Mesenchymal stem cell (in vitro differentiated cells and primary cell): ENCODE data around the gene SV2C. TPM values are rescaled to one million over a fixed set of nuclear protein-coding genes. Genes with fewer than 3 reads are reported as not detected.
A peak's percentile ranks its signal among the peaks of the same experiment; 100 is the strongest.
"Not testable (repeated sequence)": the region's sequence is repeated elsewhere in the genome, so short reads cannot be mapped to it uniquely, and the experiment has no call there.

Source experiments
- DNase-seq: peaks from one replicate; pipeline ENCODE4 v3.0.0-alpha.2; 2013
- H2AFZ ChIP-seq: one replicate; pipeline ENCODE4 v1.6.1; 2013; ENCODE audit warnings: low read depth, mild to moderate bottlenecking, control low read depth, inconsistent platforms, low read length, moderate library complexity
- H2AK5ac ChIP-seq: 2 replicates; pipeline ENCODE4 v1.6.1; 2013; ENCODE audit warnings: low read length, moderate library complexity, mild to moderate bottlenecking, inconsistent platforms; ENCODE audit not compliant: severe bottlenecking
- H2BK120ac ChIP-seq: one replicate; pipeline ENCODE4 v1.6.1; 2013; ENCODE audit warnings: low read depth, mild to moderate bottlenecking, inconsistent platforms, low read length, moderate library complexity
- H2BK12ac ChIP-seq, 2 experiments: one replicate each; pipeline ENCODE4 v1.6.1; 2013; ENCODE audit warnings: inconsistent platforms in 2 of 2, low read length in 2 of 2, mild to moderate bottlenecking in 2 of 2, moderate library complexity in 2 of 2, control low read depth in 1 of 2
- H2BK15ac ChIP-seq: one replicate; pipeline ENCODE4 v1.6.1; 2013; ENCODE audit warnings: mild to moderate bottlenecking, low read depth, inconsistent platforms; ENCODE audit not compliant: poor library complexity, severe bottlenecking
- H2BK5ac ChIP-seq: 2 replicates; pipeline ENCODE4 v1.6.1; 2013; ENCODE audit warnings: low read depth, mild to moderate bottlenecking, low read length, control low read depth, inconsistent platforms; ENCODE audit not compliant: poor library complexity, severe bottlenecking
- H3K14ac ChIP-seq, 2 experiments: one replicate each; pipeline ENCODE4 v1.6.1; 2013; ENCODE audit warnings: inconsistent platforms in 2 of 2, low read length in 2 of 2, control low read depth in 1 of 2, mild to moderate bottlenecking in 1 of 2, moderate library complexity in 1 of 2
- H3K18ac ChIP-seq, 2 experiments: one replicate each; pipeline ENCODE4 v1.6.1; 2013; ENCODE audit warnings: inconsistent platforms in 2 of 2, low read length in 2 of 2, control low read depth in 1 of 2, low read depth in 1 of 2, mild to moderate bottlenecking in 1 of 2
- H3K23ac ChIP-seq, 2 experiments: one replicate each; pipeline ENCODE4 v1.6.1; 2013; ENCODE audit warnings: inconsistent platforms in 2 of 2, low read length in 2 of 2, mild to moderate bottlenecking in 2 of 2, moderate library complexity in 2 of 2, control low read depth in 1 of 2
- H3K27ac ChIP-seq: 2 replicates; pipeline ENCODE4 v1.5.1; 2013; ENCODE audit warnings: mild to moderate bottlenecking, moderate library complexity, low read length, control low read depth, inconsistent platforms; ENCODE audit not compliant: poor library complexity, severe bottlenecking
- H3K27me3 ChIP-seq, 2 experiments: 2 replicates each; pipeline versions ENCODE4 v1.6.1 to v1.7.0; 2013; ENCODE audit warnings: low read length in 2 of 2, mild to moderate bottlenecking in 2 of 2, moderate library complexity in 2 of 2, control low read depth in 1 of 2, inconsistent platforms in 1 of 2; ENCODE audit not compliant: control insufficient read depth in 1 of 2, insufficient read depth in 1 of 2
- H3K36me3 ChIP-seq, 2 experiments: 2 replicates each; pipeline versions ENCODE4 v1.6.1 to v1.7.0; 2013; ENCODE audit warnings: low read length in 2 of 2, control low read depth in 1 of 2, inconsistent platforms in 1 of 2, low read depth in 1 of 2, mild to moderate bottlenecking in 1 of 2; ENCODE audit not compliant: insufficient read depth in 2 of 2, control insufficient read depth in 1 of 2
- H3K4ac ChIP-seq, 2 experiments: one replicate each; pipeline ENCODE4 v1.6.1; 2013; ENCODE audit warnings: inconsistent platforms in 2 of 2, low read length in 2 of 2, mild to moderate bottlenecking in 2 of 2, moderate library complexity in 2 of 2, control low read depth in 1 of 2, low read depth in 1 of 2
- H3K4me1 ChIP-seq: 2 replicates; pipeline ENCODE4 v1.6.1; 2013; ENCODE audit warnings: low read depth, low read length, control low read depth; ENCODE audit not compliant: control insufficient read depth, insufficient read depth
- H3K4me2 ChIP-seq: 2 replicates; pipeline ENCODE4 v1.6.1; 2013; ENCODE audit warnings: low read length, mild to moderate bottlenecking, inconsistent platforms; ENCODE audit not compliant: poor library complexity, severe bottlenecking
- H3K4me3 ChIP-seq, 2 experiments: 2 replicates each; pipeline versions ENCODE4 v1.5.1 to v1.7.0; 2013; ENCODE audit warnings: low read length in 2 of 2, mild to moderate bottlenecking in 2 of 2, control low read depth in 1 of 2, low read depth in 1 of 2; ENCODE audit not compliant: insufficient read depth in 1 of 2
- H3K79me1 ChIP-seq: replicated peaks from 2 replicates; pipeline ENCODE4 v1.6.1; 2013; ENCODE audit warnings: mild to moderate bottlenecking, control low read depth, low read length, inconsistent platforms; ENCODE audit not compliant: poor library complexity, severe bottlenecking
- H3K9ac ChIP-seq: 2 replicates; pipeline ENCODE4 v1.7.0; 2013; ENCODE audit warnings: mild to moderate bottlenecking, low read length, moderate library complexity
- H3K9me3 ChIP-seq: 2 replicates; pipeline ENCODE4 v1.7.0; 2013; ENCODE audit warnings: mild to moderate bottlenecking, low read length; ENCODE audit not compliant: control insufficient read depth
- H4K8ac ChIP-seq: one replicate; pipeline ENCODE4 v1.6.1; 2013; ENCODE audit warnings: inconsistent platforms, mild to moderate bottlenecking, low read length, moderate library complexity
- H4K91ac ChIP-seq: one replicate; pipeline ENCODE4 v1.6.1; 2013; ENCODE audit warnings: mild to moderate bottlenecking, low read length, inconsistent platforms
- WGBS: methylation state at CpG from one replicate; pipeline ENCODE4 v1.1.7; 2013; ENCODE audit warnings: mixed read lengths; 5-methylcytosine and 5-hydroxymethylcytosine counted together
- polyA plus RNA-seq, 2 experiments: library from polyadenylated mRNA; stranded (reverse); fragments of 200-250 nt; gene quantifications; one replicate each; pipeline ENCODE4 v1.2.3, GENCODE V29; 2013

The SV2C gene
- polyA plus RNA-seq (2013, experiment 1 of 2) = not detected
- polyA plus RNA-seq (2013, experiment 2 of 2) = not detected

DNA sequence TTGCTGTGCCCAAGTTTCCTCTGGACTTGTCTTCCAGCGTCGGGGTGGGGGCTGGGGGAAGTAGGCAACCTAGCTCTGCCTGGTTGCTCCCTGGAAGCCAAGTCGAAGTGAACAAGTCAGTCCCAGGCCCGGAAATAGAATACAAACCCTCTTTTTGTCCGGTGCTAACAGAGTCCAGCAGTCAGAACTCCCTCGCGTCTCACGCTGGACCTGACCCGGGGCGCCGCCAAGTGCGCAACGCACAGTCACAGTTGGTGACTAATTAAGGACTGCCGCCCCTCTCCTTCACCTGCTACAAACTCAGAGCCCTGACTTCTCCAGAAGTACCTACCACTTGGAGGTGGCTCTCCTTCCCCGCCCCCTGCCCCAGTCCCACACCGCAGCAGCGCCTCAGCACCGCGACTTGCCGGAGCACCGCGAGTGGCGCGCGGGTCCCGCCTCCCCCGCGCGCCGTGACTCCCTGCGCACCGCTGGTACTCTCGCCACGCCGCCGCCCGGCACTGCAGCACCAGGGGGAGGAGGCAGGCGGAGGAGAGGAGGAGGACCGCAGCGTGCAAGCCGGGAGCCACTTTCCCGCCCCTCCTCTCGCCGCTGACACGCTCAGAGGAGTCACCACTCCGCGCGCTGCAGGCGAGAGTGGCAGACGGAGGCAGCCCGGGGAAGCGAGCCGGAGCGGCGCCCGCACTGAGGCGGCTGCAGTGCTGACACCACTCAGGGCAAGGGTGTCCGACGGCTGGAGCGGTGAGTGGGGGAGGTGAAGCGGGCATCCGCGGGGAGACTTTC, at the start of gene SV2C:
Gene SV2C (plus strand): TSS at position 612 of the 783 bp plus-strand sequence. CDS start 48,368 bp downstream, outside the sequence.
- under 1% methylated on average over 58 of the region's 63 CpGs for WGBS
- no peak within 1 kb of the TSS for H2AFZ ChIP-seq
- H3K4me3 ChIP-seq = peak within 1 kb of the TSS in 1 of 2 experiments; percentile 26
- no peak within 1 kb of the TSS for H2BK12ac ChIP-seq
- H3K18ac ChIP-seq = no peak within 1 kb of the TSS
- no peak within 1 kb of the TSS for H3K4ac ChIP-seq
- no peak within 1 kb of the TSS for H4K91ac ChIP-seq
- H3K79me1 ChIP-seq = no peaks in the 10 kb centered on the region
- H2BK15ac ChIP-seq = no peak within 1 kb of the TSS
- DNase-seq = peak; percentile 18
- H3K27ac ChIP-seq = no peak within 1 kb of the TSS
- no peak within 1 kb of the TSS for H2AK5ac ChIP-seq
- no peak within 1 kb of the TSS for H2BK5ac ChIP-seq
- no peak within 1 kb of the TSS for H3K23ac ChIP-seq
- peak within 1 kb of the TSS; percentile 82 for H3K4me2 ChIP-seq
- H2BK120ac ChIP-seq = no peak within 1 kb of the TSS
- no peaks in the 10 kb centered on the region for H3K36me3 ChIP-seq
- no peaks in the 10 kb centered on the region for H3K9me3 ChIP-seq
- no peak within 1 kb of the TSS for H3K14ac ChIP-seq
- no peak within 1 kb of the TSS for H4K8ac ChIP-seq
- no peak within 1 kb of the TSS for H3K9ac ChIP-seq
- H3K4me1 ChIP-seq = peaks cover 27% of the 10 kb centered on the region
- peaks cover 64 to 85% of the 10 kb centered on the region in 2 experiments for H3K27me3 ChIP-seq

DNA sequence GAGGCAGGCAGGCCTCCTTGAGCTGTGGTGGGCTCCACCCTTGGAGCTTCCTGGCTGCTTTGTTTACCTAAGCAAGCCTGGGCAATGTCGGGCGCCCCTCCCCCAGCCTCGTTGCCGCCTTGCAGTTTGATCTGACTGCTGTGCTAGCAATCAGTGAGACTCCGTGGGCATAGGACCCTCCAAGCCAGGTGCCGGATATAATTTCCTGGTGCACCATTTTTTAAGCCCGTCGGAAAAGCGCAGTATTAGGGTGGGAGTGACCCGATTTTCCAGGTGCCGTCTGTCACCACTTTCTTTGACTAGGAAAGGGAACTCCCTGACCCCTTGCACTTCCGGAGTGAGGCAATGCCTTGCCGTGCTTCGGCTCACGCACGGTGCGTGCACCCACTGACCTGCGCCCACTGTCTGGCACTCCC, 45.4 kb upstream of the SV2C start:
- not testable (repeated sequence) for H3K23ac ChIP-seq, H3K14ac ChIP-seq, H3K4me1 ChIP-seq, H2BK120ac ChIP-seq, H2AK5ac ChIP-seq, H3K79me1 ChIP-seq, H3K36me3 ChIP-seq, H3K9me3 ChIP-seq, H2AFZ ChIP-seq, H4K91ac ChIP-seq, H3K27ac ChIP-seq, H2BK15ac ChIP-seq, H3K9ac ChIP-seq, H2BK5ac ChIP-seq, DNase-seq, H3K4me2 ChIP-seq, H3K18ac ChIP-seq, H2BK12ac ChIP-seq, H4K8ac ChIP-seq, H3K4me3 ChIP-seq, H3K4ac ChIP-seq, H3K27me3 ChIP-seq
- 8% methylated on average over 18 of the region's 18 CpGs for WGBS

DNA sequence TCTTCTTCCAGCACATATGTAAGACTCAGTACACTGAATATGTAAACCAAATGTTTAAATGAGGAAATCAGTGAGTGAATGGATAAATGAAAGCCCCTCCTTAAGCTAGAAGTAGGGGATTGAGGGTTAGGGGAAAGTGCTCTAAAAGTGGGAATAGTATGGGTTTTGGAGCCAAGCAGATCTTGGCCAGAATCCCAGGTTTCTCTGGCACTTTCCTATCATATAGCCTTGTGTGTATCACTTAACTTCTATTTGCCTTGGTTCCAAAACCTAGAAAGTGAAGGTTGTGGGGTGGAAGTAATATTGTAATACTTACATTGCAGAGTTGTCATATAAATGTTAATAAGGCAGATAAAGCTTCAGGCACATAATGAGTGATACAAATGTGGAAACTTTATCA, 45.0 kb upstream of the SV2C start:
- Histone ChIP-seq H3K9me3 (no peaks in the 10 kb centered on the region), H3K27ac (no peak overlapping the region), H2AFZ (no peak overlapping the region), H3K4me2 (no peak overlapping the region), H2BK15ac (no peak overlapping the region), H3K4me1 (no peaks in the 10 kb centered on the region), H2BK12ac (no peak overlapping the region), H3K4ac (no peak overlapping the region), H3K27me3 (no peaks in the 10 kb centered on the region), H3K9ac (no peak overlapping the region), H2AK5ac (no peak overlapping the region), H3K4me3 (no peak overlapping the region), H2BK5ac (no peak overlapping the region), H2BK120ac (no peak overlapping the region), H3K14ac (no peak overlapping the region), H3K23ac (no peak overlapping the region), H3K79me1 (no peaks in the 10 kb centered on the region), H4K8ac (no peak overlapping the region), H4K91ac (no peak overlapping the region), H3K18ac (no peak overlapping the region), H3K36me3 (no peaks in the 10 kb centered on the region)
- DNase-seq = no peak

- Histone ChIP-seq H3K4me1 (no peaks in the 10 kb centered on the region), H3K4me3 (no peak overlapping the region), H3K18ac (no peak overlapping the region), H2BK120ac (no peak overlapping the region), H2BK12ac (no peak overlapping the region), H2BK15ac (no peak overlapping the region), H3K27ac (no peak overlapping the region), H3K23ac (no peak overlapping the region), H4K8ac (no peak overlapping the region), H3K27me3 (no peaks in the 10 kb centered on the region), H3K14ac (no peak overlapping the region), H2AFZ (no peak overlapping the region), H3K36me3 (no peaks in the 10 kb centered on the region), H3K4ac (no peak overlapping the region), H2AK5ac (no peak overlapping the region), H2BK5ac (no peak overlapping the region), H3K9me3 (no peaks in the 10 kb centered on the region), H3K4me2 (no peak overlapping the region), H3K9ac (no peak overlapping the region), H4K91ac (no peak overlapping the region), H3K79me1 (no peaks in the 10 kb centered on the region)
- WGBS = 78% methylated on average over 2 of the region's 2 CpGs
- DNase-seq = no peak
These were observed 42.4 kb upstream of the SV2C start for GRCh38 chr5:76040806-76041205.
